Measurements from ENCODE around the gene CADM2. TPM values are rescaled to one million over a fixed set of nuclear protein-coding genes. Genes with fewer than 3 reads are reported as not detected.

Gene CADM2
- total RNA-seq, 4 donors from 2014 or later = 15.6 to 51.8 (median 37.4) TPM

GRCh38 chr3:85838921-85839320 is 880.1 kb downstream of the CADM2 start:
- 56 to 69% methylated on average over 1 of the region's 1 CpG for WGBS, 2 donors

GRCh38 chr3:85842081-85842480 is 883.3 kb downstream of the CADM2 start:
- H3K9me3 ChIP-seq = no peaks in the 10 kb centered on the region
- no peaks in the 10 kb centered on the region for H3K4me1 ChIP-seq
- 51 to 55% methylated on average over 3 of the region's 3 CpGs for WGBS, 2 donors
- TF ChIP-seq, protein P1, sequence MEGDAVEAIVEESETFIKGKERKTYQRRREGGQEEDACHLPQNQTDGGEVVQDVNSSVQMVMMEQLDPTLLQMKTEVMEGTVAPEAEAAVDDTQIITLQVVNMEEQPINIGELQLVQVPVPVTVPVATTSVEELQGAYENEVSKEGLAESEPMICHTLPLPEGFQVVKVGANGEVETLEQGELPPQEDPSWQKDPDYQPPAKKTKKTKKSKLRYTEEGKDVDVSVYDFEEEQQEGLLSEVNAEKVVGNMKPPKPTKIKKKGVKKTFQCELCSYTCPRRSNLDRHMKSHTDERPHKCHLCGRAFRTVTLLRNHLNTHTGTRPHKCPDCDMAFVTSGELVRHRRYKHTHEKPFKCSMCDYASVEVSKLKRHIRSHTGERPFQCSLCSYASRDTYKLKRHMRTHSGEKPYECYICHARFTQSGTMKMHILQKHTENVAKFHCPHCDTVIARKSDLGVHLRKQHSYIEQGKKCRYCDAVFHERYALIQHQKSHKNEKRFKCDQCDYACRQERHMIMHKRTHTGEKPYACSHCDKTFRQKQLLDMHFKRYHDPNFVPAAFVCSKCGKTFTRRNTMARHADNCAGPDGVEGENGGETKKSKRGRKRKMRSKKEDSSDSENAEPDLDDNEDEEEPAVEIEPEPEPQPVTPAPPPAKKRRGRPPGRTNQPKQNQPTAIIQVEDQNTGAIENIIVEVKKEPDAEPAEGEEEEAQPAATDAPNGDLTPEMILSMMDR (IDR thresholded peaks at IDR 0.05) = no peak
- TF ChIP-seq EP300 (IDR thresholded peaks at IDR 0.05) = no peak
- TF ChIP-seq POLR2A (IDR thresholded peaks at IDR 0.05) = no peak
- H3K36me3 ChIP-seq = no peaks in the 10 kb centered on the region
- H3K27ac ChIP-seq = no peak overlapping the region
- no peaks in the 10 kb centered on the region for H3K27me3 ChIP-seq
- no peak for DNase-seq (ENCODE audit: low spot score in 2 of 2)
- no peak overlapping the region for H3K4me3 ChIP-seq

More at GRCh38 chr3:85838921-85839320, 880.1 kb downstream of the CADM2 start:
- H3K27ac ChIP-seq = no peak overlapping the region
- no peaks in the 10 kb centered on the region for H3K36me3 ChIP-seq
- no peaks in the 10 kb centered on the region for H3K4me1 ChIP-seq
- TF ChIP-seq EP300 (IDR thresholded peaks at IDR 0.05) (no peak), POLR2A (IDR thresholded peaks at IDR 0.05) (no peak)
- TF ChIP-seq, protein P1 (IDR thresholded peaks at IDR 0.05) = no peak
- no peak overlapping the region for H3K4me3 ChIP-seq
- H3K27me3 ChIP-seq = no peaks in the 10 kb centered on the region
- H3K9me3 ChIP-seq = no peaks in the 10 kb centered on the region
- no peak for DNase-seq (ENCODE audit: low spot score in 2 of 2)

DNA sequence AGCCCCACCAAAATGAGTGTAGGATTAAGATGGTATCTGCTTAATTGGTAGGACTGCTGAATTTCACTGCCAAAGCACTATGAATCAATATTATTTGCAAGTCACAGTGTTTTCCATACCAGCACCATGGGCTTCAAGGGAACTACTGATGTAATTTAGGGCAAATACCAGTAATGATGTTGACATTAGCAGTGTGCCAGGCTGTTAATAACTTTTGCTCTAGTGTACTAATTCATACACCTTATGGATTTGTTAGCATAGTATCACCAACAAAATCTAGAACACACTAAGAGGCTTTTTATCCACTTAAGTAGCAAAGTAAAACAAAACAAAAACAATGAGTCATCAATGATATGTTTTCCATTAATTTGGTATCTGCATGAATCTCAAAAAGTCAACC is 888.2 kb downstream of the CADM2 start:
- Histone ChIP-seq H3K36me3 (no peaks in the 10 kb centered on the region), H3K4me3 (no peak overlapping the region), H3K9me3 (no peaks in the 10 kb centered on the region), H3K27me3 (no peaks in the 10 kb centered on the region), H3K4me1 (no peaks in the 10 kb centered on the region), H3K27ac (no peak overlapping the region)
- no peak for DNase-seq (ENCODE audit: low spot score in 2 of 2)
- no peak for TF ChIP-seq EP300 (IDR thresholded peaks at IDR 0.05)
- TF ChIP-seq POLR2A (IDR thresholded peaks at IDR 0.05) = no peak
- TF ChIP-seq, protein P1 (IDR thresholded peaks at IDR 0.05) = no peak

GRCh38 chr3:85851071-85851470 is 892.3 kb downstream of the CADM2 start:
- no peaks in the 10 kb centered on the region for H3K4me1 ChIP-seq
- DNase-seq (ENCODE audit: low spot score in 2 of 2) = no peak
- no peaks in the 10 kb centered on the region for H3K27me3 ChIP-seq
- TF ChIP-seq POLR2A (IDR thresholded peaks at IDR 0.05) (no peak), EP300 (IDR thresholded peaks at IDR 0.05) (no peak)
- TF ChIP-seq, protein P1 (IDR thresholded peaks at IDR 0.05) = no peak
- H3K36me3 ChIP-seq = no peaks in the 10 kb centered on the region
- no peak overlapping the region for H3K27ac ChIP-seq
- no peaks in the 10 kb centered on the region for H3K9me3 ChIP-seq
- no peak overlapping the region for H3K4me3 ChIP-seq

- Histone ChIP-seq H3K4me3 (no peak overlapping the region), H3K27ac (no peak overlapping the region), H3K4me1 (no peaks in the 10 kb centered on the region), H3K36me3 (no peaks in the 10 kb centered on the region), H3K9me3 (no peaks in the 10 kb centered on the region), H3K27me3 (no peaks in the 10 kb centered on the region)
- no peak for DNase-seq (ENCODE audit: low spot score in 2 of 2)
- WGBS, 2 donors = 79 to 84% methylated on average over 2 of the region's 2 CpGs
- TF ChIP-seq EP300 (IDR thresholded peaks at IDR 0.05) = no peak
- TF ChIP-seq, protein P1 (IDR thresholded peaks at IDR 0.05) = no peak
- no peak for TF ChIP-seq POLR2A (IDR thresholded peaks at IDR 0.05)
Observed at GRCh38 chr3:85853805-85854204, 895.0 kb downstream of the CADM2 start.
